CD14-positive monocyte (primary cell): ENCODE results near the gene EGFLAM. TPM values are rescaled to one million over a fixed set of nuclear protein-coding genes. Genes with fewer than 3 reads are reported as not detected.

Experiments
- DNase-seq, 3 donors: peaks; one replicate each; pipeline ENCODE4 v3.0.0-alpha.2; 2011 to 2022
- H2AFZ ChIP-seq: 2 replicates; pipeline ENCODE4 v1.6.0; 2012; ENCODE audit warnings: mild to moderate bottlenecking, low read depth, low read length, inconsistent platforms; ENCODE audit not compliant: insufficient read depth, poor library complexity, severe bottlenecking
- H3K27ac ChIP-seq, 2 donors: 1 replicate in 1 of 2; 2 replicates in 1 of 2; pipeline ENCODE4 v1.5.1; 2012 to 2013; ENCODE audit warnings: low read length in 2 of 2, control low read depth in 1 of 2, inconsistent platforms in 1 of 2, low read depth in 1 of 2, mild to moderate bottlenecking in 1 of 2
- H3K27me3 ChIP-seq, 2 donors: one replicate each; pipeline versions ENCODE4 v1.6.0 to v1.6.1; 2011 to 2013; ENCODE audit warnings: low read length in 2 of 2; ENCODE audit not compliant: control insufficient read depth in 2 of 2, insufficient read depth in 2 of 2
- H3K36me3 ChIP-seq, 2 donors: replicated peaks in 1 of 2; 1 replicate in 1 of 2; 2 replicates in 1 of 2; pipeline versions ENCODE4 v1.5.1 to v1.6.1; 2012 to 2013; ENCODE audit warnings: low read length in 2 of 2, control low read depth in 1 of 2, inconsistent platforms in 1 of 2, mild to moderate bottlenecking in 1 of 2; ENCODE audit not compliant: insufficient read depth in 2 of 2, control insufficient read depth in 1 of 2
- H3K4me1 ChIP-seq, 2 donors: 1 replicate in 1 of 2; 2 replicates in 1 of 2; pipeline versions ENCODE4 v1.5.1 to v1.6.1; 2012 to 2013; ENCODE audit warnings: low read length in 2 of 2, control low read depth in 1 of 2, inconsistent platforms in 1 of 2, mild to moderate bottlenecking in 1 of 2, moderate library complexity in 1 of 2; ENCODE audit not compliant: insufficient read depth in 2 of 2, control insufficient read depth in 1 of 2
- H3K4me2 ChIP-seq: replicated peaks from 2 replicates; pipeline ENCODE3; 2012; ENCODE audit warnings: low read length, moderate library complexity, mild to moderate bottlenecking; ENCODE audit not compliant: poor library complexity, severe bottlenecking; ENCODE audit errors: extremely low read depth
- H3K4me3 ChIP-seq, 3 experiments: fragments of 200-600 bp in 1 of 3; sonication (generic) in 1 of 3; replicated peaks in 1 of 3; 1 replicate in 2 of 3; 2 replicates in 1 of 3; pipeline ENCODE4 v1.5.1; 2011 to 2013; ENCODE audit warnings: low read length in 3 of 3, mild to moderate bottlenecking in 3 of 3, control low read depth in 2 of 3, low read depth in 2 of 3, inconsistent platforms in 1 of 3, moderate library complexity in 1 of 3
- H3K79me2 ChIP-seq: 2 replicates; pipeline ENCODE4 v1.6.0; 2012; ENCODE audit warnings: mild to moderate bottlenecking, control low read depth, inconsistent platforms, low read length, moderate library complexity; ENCODE audit not compliant: insufficient read depth
- H3K9ac ChIP-seq: 2 replicates; pipeline ENCODE4 v1.6.0; 2017; ENCODE audit warnings: low read length, mild to moderate bottlenecking; ENCODE audit not compliant: insufficient read depth, poor library complexity, severe bottlenecking
- H3K9me3 ChIP-seq, 2 donors: replicated peaks in 1 of 2; 1 replicate in 1 of 2; 2 replicates in 1 of 2; pipeline versions ENCODE4 v1.5.1 to v1.6.1; 2012 to 2013; ENCODE audit warnings: low read length in 2 of 2, control low read depth in 1 of 2; ENCODE audit not compliant: control insufficient read depth in 1 of 2, insufficient read depth in 1 of 2
- H4K20me1 ChIP-seq: 2 replicates; pipeline ENCODE4 v1.6.0; 2012; ENCODE audit warnings: mild to moderate bottlenecking, low read length, control low read depth, moderate library complexity; ENCODE audit not compliant: insufficient read depth
- H3K27ac Mint-ChIP-seq, 7 donors: one replicate each; pipeline ENCODE4 v1.8.0; 2020; ENCODE audit warnings: mild to moderate bottlenecking in 7 of 7, mixed read lengths in 7 of 7, moderate library complexity in 6 of 7, inconsistent platforms in 2 of 7
- H3K27me3 Mint-ChIP-seq, 3 donors: one replicate each; pipeline ENCODE4 v1.8.0; 2021 to 2022; ENCODE audit warnings: low read depth in 3 of 3, mild to moderate bottlenecking in 3 of 3, mixed read lengths in 3 of 3, moderate library complexity in 3 of 3, inconsistent platforms in 1 of 3
- H3K36me3 Mint-ChIP-seq, 2 donors: one replicate each; pipeline ENCODE4 v1.8.0; 2020; ENCODE audit warnings: mixed read lengths in 2 of 2, inconsistent platforms in 1 of 2, mild to moderate bottlenecking in 1 of 2
- H3K4me1 Mint-ChIP-seq: one replicate; pipeline ENCODE4 v1.8.0; 2020; ENCODE audit warnings: mild to moderate bottlenecking, mixed read lengths
- H3K4me3 Mint-ChIP-seq, 2 donors: one replicate each; pipeline ENCODE4 v1.8.0; 2020; ENCODE audit warnings: mild to moderate bottlenecking in 2 of 2, mixed read lengths in 2 of 2, moderate library complexity in 1 of 2
- H3K9me3 Mint-ChIP-seq, 7 donors: one replicate each; pipeline ENCODE4 v1.8.0; 2020 to 2022; ENCODE audit warnings: mixed read lengths in 7 of 7, mild to moderate bottlenecking in 6 of 7, moderate library complexity in 6 of 7, inconsistent platforms in 2 of 7
- CTCF ChIP-seq: fragments of 200-600 bp; IDR thresholded peaks from one replicate; pipeline ENCODE4 v1.8.0; 2022; ENCODE audit warnings: antibody characterized with exemption, mild to moderate bottlenecking
- WGBS: methylation state at CpG from one replicate; pipeline ENCODE4 v1.1.5; 2013; ENCODE audit warnings: missing lambda C conversion rate; ENCODE audit not compliant: insufficient coverage; 5-methylcytosine and 5-hydroxymethylcytosine counted together
- intact Hi-C, 2 donors: fragments of 100-400 bp; cut with micrococcal nuclease; formaldehyde crosslinking; loops; one replicate each; pipeline versions ENCODE4 v1.15.0 to v1.15.1; 2023
- polyA plus RNA-seq, 3 donors: library from polyadenylated mRNA; depleted of rRNA in 1 of 3; unstranded in 2 of 3; stranded (reverse) in 1 of 3; fragments of 300-500 nt in 2 of 3; fragments of >200 nt in 1 of 3; fragmentation: Illumina TruSeq in 2 of 3; gene quantifications; 1 replicate in 2 of 3; 2 replicates in 1 of 3; pipeline ENCODE4 v1.2.3, GENCODE V29; 2012 to 2021

Gene EGFLAM
- polyA plus RNA-seq, 3 donors = not detected

- Histone ChIP-seq H3K27me3 (peaks cover 75 to 93% of the 10 kb centered on the region in 2 donors), H3K4me1 (no peaks in the 10 kb centered on the region), H3K36me3 (no peaks in the 10 kb centered on the region), H4K20me1 (no peaks in the 10 kb centered on the region), H3K9ac (no peak overlapping the region), H3K4me3 (no peak overlapping the region), H3K9me3 (peaks cover 6 to 23% of the 10 kb centered on the region in 2 donors), H3K79me2 (no peaks in the 10 kb centered on the region), H3K27ac (no peak overlapping the region), H2AFZ (no peak overlapping the region), H3K4me2 (no peak overlapping the region)
- peaks cover 2 to 24% (median 13%) of the 10 kb centered on the region in 7 donors for H3K9me3 Mint-ChIP-seq
- H3K27ac Mint-ChIP-seq = no peak overlapping the region
- intact Hi-C loops = loop anchor here (10.0 kb wide), 3 partner anchors 223 to 483 kb away; no protein-coding TSS in a partner anchor
- 0% methylated on average over 3 of the region's 9 CpGs for WGBS
- H3K4me3 Mint-ChIP-seq = peak overlapping the region in 1 of 2 donors; percentile 78
- no peaks in the 10 kb centered on the region for H3K36me3 Mint-ChIP-seq
- TF ChIP-seq CTCF = peak; percentile 92
- peaks cover 83 to 90% (median 87%) of the 10 kb centered on the region in 3 donors for H3K27me3 Mint-ChIP-seq
- peak; percentile 58 to 75 (median 72) for DNase-seq
- no peaks in the 10 kb centered on the region for H3K4me1 Mint-ChIP-seq
Observed at GRCh38 chr5:38441453-38442246, 183.3 kb downstream of the EGFLAM start.

GRCh38 chr5:38442247-38442573 lies 183.9 kb downstream of the EGFLAM start:
- H3K27me3 ChIP-seq = peaks cover 75 to 93% of the 10 kb centered on the region in 2 donors
- TF ChIP-seq CTCF = no peak
- peaks cover 2 to 21% (median 13%) of the 10 kb centered on the region in 7 donors for H3K9me3 Mint-ChIP-seq
- H3K27ac ChIP-seq = no peak overlapping the region
- no peak for DNase-seq
- peaks cover 6 to 23% of the 10 kb centered on the region in 2 donors for H3K9me3 ChIP-seq
- intact Hi-C loops = loop anchor here (10.0 kb wide), 3 partner anchors 223 to 483 kb away; no protein-coding TSS in a partner anchor
- no peak overlapping the region for H3K4me3 ChIP-seq
- no peak overlapping the region for H3K4me2 ChIP-seq
- no peaks in the 10 kb centered on the region for H3K36me3 ChIP-seq
- WGBS = no CpG with 5 or more reads among the region's 2 CpGs
- no peaks in the 10 kb centered on the region for H3K4me1 ChIP-seq
- H3K27ac Mint-ChIP-seq = no peak overlapping the region
- H3K27me3 Mint-ChIP-seq = peaks cover 83 to 90% (median 87%) of the 10 kb centered on the region in 3 donors
- H4K20me1 ChIP-seq = no peaks in the 10 kb centered on the region
- no peaks in the 10 kb centered on the region for H3K36me3 Mint-ChIP-seq
- H3K4me3 Mint-ChIP-seq = no peak overlapping the region
- no peak overlapping the region for H2AFZ ChIP-seq
- H3K79me2 ChIP-seq = no peaks in the 10 kb centered on the region
- H3K9ac ChIP-seq = no peak overlapping the region
- H3K4me1 Mint-ChIP-seq = no peaks in the 10 kb centered on the region
